SK-N-SH (cell line): ENCODE data around the gene NRN1L. TPM values are rescaled to one million over a fixed set of nuclear protein-coding genes. Genes with fewer than 3 reads are reported as not detected.
A peak's percentile ranks its signal among the peaks of the same experiment; 100 is the strongest.

ENCODE experiments used
- CTCF ChIA-PET: fragments of 300-600, 350-600 bp; formaldehyde crosslinking; extraction: SDS; loops from one replicate; lab custom pipeline; 2021; lab: Yijun Ruan, JAX
- POLR2A ChIA-PET: fragments of 350-600 bp; sonication (Branson Sonifier 250); formaldehyde crosslinking; extraction: SDS; loops from one replicate; lab custom pipeline; 2020; ENCODE audit warnings: antibody characterized with exemption, inconsistent platforms; lab: Yijun Ruan, JAX
- DNase-seq: peaks from one replicate; pipeline ENCODE4 v3.0.0; 2012
- H2AFZ ChIP-seq: fragments of 200-600 bp; sonication (generic); 2 replicates; pipeline ENCODE4 v1.8.1; 2016; ENCODE audit warnings: antibody characterized with exemption, mild to moderate bottlenecking, low read depth
- H3F3A ChIP-seq: fragments of 200-600 bp; sonication (generic); replicated peaks from 2 replicates; pipeline ENCODE3; 2016; ENCODE audit warnings: antibody characterized with exemption, mild to moderate bottlenecking; ENCODE audit not compliant: insufficient read depth
- H3K27ac ChIP-seq, 2 experiments: fragments of 200-500 bp in 1 of 2; fragments of 200-600 bp in 1 of 2; sonication (Bioruptor generic) in 1 of 2; sonication (generic), shearing (Covaris generic) in 1 of 2; 2 replicates each; pipeline versions ENCODE4 v1.5.1 to v1.6.1; 2014 to 2016; ENCODE audit warnings: low read depth in 2 of 2, inconsistent platforms in 1 of 2, low read length in 1 of 2, mild to moderate bottlenecking in 1 of 2, mixed read lengths in 1 of 2
- H3K27me3 ChIP-seq: fragments of 200-600 bp; sonication (generic), shearing (Covaris generic); 2 replicates; pipeline ENCODE4 v1.6.1; 2016; ENCODE audit warnings: mixed run types; ENCODE audit not compliant: insufficient read depth
- H3K36me3 ChIP-seq, 2 experiments: fragments of 200-500 bp in 1 of 2; fragments of 200-600 bp in 1 of 2; sonication (Bioruptor generic) in 1 of 2; sonication (generic) in 1 of 2; replicated peaks in 1 of 2; 2 replicates each; pipeline versions ENCODE3 to v1.5.1; 2014 to 2016; ENCODE audit warnings: low read length in 1 of 2, mild to moderate bottlenecking in 1 of 2; ENCODE audit not compliant: insufficient read depth in 2 of 2, control insufficient read depth in 1 of 2
- H3K4me1 ChIP-seq, 2 experiments: fragments of 200-500 bp in 1 of 2; fragments of 200-600 bp in 1 of 2; sonication (Bioruptor generic) in 1 of 2; sonication (generic), shearing (Covaris generic) in 1 of 2; 2 replicates each; pipeline versions ENCODE4 v1.5.1 to v1.6.1; 2014 to 2016; ENCODE audit warnings: low read depth in 1 of 2, low read length in 1 of 2, mixed run types in 1 of 2; ENCODE audit not compliant: insufficient read depth in 2 of 2, control insufficient read depth in 1 of 2
- H3K4me2 ChIP-seq: fragments of 200-600 bp; sonication (generic), shearing (Covaris generic); 2 replicates; pipeline ENCODE4 v1.6.1; 2017; ENCODE audit warnings: mixed run types
- H3K4me3 ChIP-seq, 2 experiments: fragments of 200-500 bp in 1 of 2; fragments of 200-600 bp in 1 of 2; sonication (Bioruptor generic) in 1 of 2; sonication (generic), shearing (Covaris generic) in 1 of 2; 2 replicates each; pipeline versions ENCODE4 v1.5.1 to v1.8.1; 2014 to 2016; ENCODE audit warnings: low read depth in 2 of 2, inconsistent platforms in 1 of 2, low read length in 1 of 2, mild to moderate bottlenecking in 1 of 2, mixed read lengths in 1 of 2, moderate library complexity in 1 of 2
- H3K79me2 ChIP-seq: fragments of 200-600 bp; sonication (generic); 2 replicates; pipeline ENCODE4 v1.8.1; 2017; ENCODE audit warnings: mild to moderate bottlenecking; ENCODE audit not compliant: insufficient read depth
- H3K9ac ChIP-seq: fragments of 200-600 bp; sonication (generic); 2 replicates; pipeline ENCODE4 v1.6.1; 2017; ENCODE audit warnings: mixed run types
- H3K9me2 ChIP-seq: fragments of 200-600 bp; sonication (generic); 2 replicates; pipeline ENCODE4 v1.6.1; 2017; ENCODE audit warnings: mixed run types
- H3K9me3 ChIP-seq: fragments of 200-600 bp; sonication (generic); 2 replicates; pipeline ENCODE4 v1.6.1; 2017; ENCODE audit warnings: mixed run types, mild to moderate bottlenecking, moderate library complexity
- H4K20me1 ChIP-seq: fragments of 200-600 bp; sonication (generic); 2 replicates; pipeline ENCODE4 v1.6.1; 2017; ENCODE audit warnings: mild to moderate bottlenecking, mixed run types; ENCODE audit not compliant: insufficient read depth
- ELF1 ChIP-seq: IDR thresholded peaks from 2 replicates; pipeline ENCODE4 v1.4.0; 2012
- EZH2phosphoT487 ChIP-seq: fragments of 200-600 bp; sonication (generic); IDR thresholded peaks from 2 replicates; pipeline ENCODE4 v1.6.1; 2017; ENCODE audit warnings: low read depth, mixed run types, mild to moderate bottlenecking, antibody characterized with exemption, moderate library complexity, borderline replicate concordance
- FOXJ3 ChIP-seq: sonication (generic); formaldehyde crosslinking; IDR thresholded peaks from 2 replicates; pipeline ENCODE4 v1.5.1; 2020; ENCODE audit warnings: mild to moderate bottlenecking, missing genetic modification reagents
- FOXM1 ChIP-seq: IDR thresholded peaks from 2 replicates; pipeline ENCODE4 v1.4.0; 2012; ENCODE audit warnings: low read depth, mild to moderate bottlenecking
- GATA2 ChIP-seq: sonication (generic); formaldehyde crosslinking; IDR thresholded peaks from 2 replicates; pipeline ENCODE4 v1.5.0; 2020; ENCODE audit warnings: mild to moderate bottlenecking, missing genetic modification reagents
- NFIC ChIP-seq: IDR thresholded peaks from 2 replicates; pipeline ENCODE4 v1.4.0; 2012; ENCODE audit warnings: borderline replicate concordance
- PBX3 ChIP-seq: IDR thresholded peaks from 2 replicates; pipeline ENCODE4; 2012
- POLR2AphosphoS5 ChIP-seq: IDR thresholded peaks from 2 replicates; pipeline ENCODE4 v1.6.1; 2012; ENCODE audit warnings: low read depth, low read length
- RAD21 ChIP-seq: IDR thresholded peaks from 2 replicates; pipeline ENCODE4 v1.6.1; 2012; ENCODE audit warnings: mild to moderate bottlenecking, low read length
- USF1 ChIP-seq: IDR thresholded peaks from 2 replicates; pipeline ENCODE4 v1.4.0; 2012; ENCODE audit warnings: low read depth, borderline replicate concordance
- WGBS: methylation state at CpG from one replicate; pipeline ENCODE4 v1.1.6; 2017; ENCODE audit warnings: low lambda C conversion rate; 5-methylcytosine and 5-hydroxymethylcytosine counted together
- polyA plus RNA-seq, 3 experiments: library from polyadenylated mRNA; depleted of rRNA; stranded (reverse); fragments of >200 nt; gene quantifications; 2 replicates each; pipeline ENCODE4 v1.2.3, GENCODE V29; 2012

NRN1L gene
- polyA plus RNA-seq, 1 of the 3 experiments (the other 2 are of a cell fraction): 0.41 TPM

DNA sequence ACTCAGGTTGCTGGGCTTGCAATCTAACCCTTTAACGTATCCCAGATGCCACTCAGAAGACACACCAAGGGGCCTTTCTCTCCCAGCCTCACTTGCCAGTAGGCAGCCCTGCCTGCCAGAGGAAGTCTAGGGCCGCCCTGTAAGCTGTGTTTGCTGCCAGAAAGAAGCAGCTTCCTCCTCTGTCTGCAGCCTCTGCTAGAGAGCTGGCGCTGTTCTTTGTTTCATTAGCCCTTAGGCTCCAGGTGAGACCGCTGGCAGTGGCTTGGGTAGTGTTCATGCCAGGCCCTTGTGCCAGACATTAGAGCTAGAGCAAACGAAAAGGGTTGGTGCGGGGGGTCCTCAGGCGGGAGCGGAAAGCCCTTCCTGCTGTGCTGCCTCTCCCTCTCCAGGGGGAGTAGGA lies 38.1 kb downstream of the NRN1L start:
- Histone ChIP-seq H3K27me3 (no peaks in the 10 kb centered on the region), H3K9ac (no peak overlapping the region), H3K4me1 (peaks cover under 1 to 36% of the 10 kb centered on the region in 2 experiments; a peak in 2 of 4 replicates), H3F3A (peaks cover 7% of the 10 kb centered on the region), H3K27ac (peak overlapping the region in 1 of 2 experiments; percentile 65; a peak in 1 of 4 replicates), H3K36me3 (peaks cover 0 to 23% of the 10 kb centered on the region in 2 experiments), H3K9me3 (no peaks in the 10 kb centered on the region), H3K79me2 (peaks cover 28% of the 10 kb centered on the region), H3K4me3 (no peak overlapping the region), H3K9me2 (no peaks in the 10 kb centered on the region), H2AFZ (no peak overlapping the region), H3K4me2 (no peak overlapping the region), H4K20me1 (peaks cover 29% of the 10 kb centered on the region)
- CTCF ChIA-PET: interaction anchor here (0.8 to 28.1 kb wide), 6 partner anchors 12 to 106 kb away, joined by 3 to 564 read pairs (median 6); partner anchors contain the start of genes EDC4, NRN1L and PSKH1
- no peak for DNase-seq
- 90% methylated on average over 7 of the region's 8 CpGs for WGBS
- TF ChIP-seq EZH2phosphoT487 (no peak), PBX3 (no peak), ELF1 (no peak), NFIC (no peak), USF1 (no peak), FOXJ3 (no peak), GATA2 (CRISPR knock-in tag) (no peak), RAD21 (no peak)
- POLR2A ChIA-PET: interaction anchor here (0.7 to 1.0 kb wide), 2 partner anchors 9 to 12 kb away, joined by 3 read pairs; partner anchors contain the start of gene CTRL

- no peak for DNase-seq
- Histone ChIP-seq H3K4me1 (peaks cover 0 to 31% of the 10 kb centered on the region in 2 experiments; a peak in 1 of 4 replicates), H4K20me1 (peaks cover 26% of the 10 kb centered on the region), H3K4me2 (no peak overlapping the region), H3K27ac (no peak overlapping the region; a peak in 1 of 4 replicates), H3K9me2 (no peaks in the 10 kb centered on the region), H3K9ac (no peak overlapping the region), H3K36me3 (peaks cover 0 to 24% of the 10 kb centered on the region in 2 experiments), H3F3A (no peaks in the 10 kb centered on the region), H3K79me2 (peaks cover 23% of the 10 kb centered on the region), H3K27me3 (no peaks in the 10 kb centered on the region), H2AFZ (no peak overlapping the region), H3K9me3 (no peaks in the 10 kb centered on the region), H3K4me3 (no peak overlapping the region)
- TF ChIP-seq FOXM1 (no peak), ELF1 (no peak), POLR2AphosphoS5 (no peak)
- WGBS: 100% methylated on average over 7 of the region's 10 CpGs
- POLR2A ChIA-PET: interaction anchor here (0.7 to 1.0 kb wide), 2 partner anchors 8 to 11 kb away, joined by 3 read pairs; partner anchors contain the start of gene CTRL
- CTCF ChIA-PET: interaction anchor here (0.8 to 28.1 kb wide), 3 partner anchors 13 to 107 kb away, joined by 3 to 564 read pairs (median 7); partner anchors contain the start of genes EDC4, NRN1L and PSKH1
Measured at GRCh38 chr16:67923414-67924116, 38.9 kb downstream of the NRN1L start.
